ENCODE results near the gene CSPG4. TPM values are rescaled to one million over a fixed set of nuclear protein-coding genes. Genes with fewer than 3 reads are reported as not detected.
"Not testable (repeated sequence)": the region's sequence is repeated elsewhere in the genome, so short reads cannot be mapped to it uniquely, and the experiment has no call there.

Gene CSPG4
- polyA plus RNA-seq, 1 experiment, result 5.8 TPM

DNA sequence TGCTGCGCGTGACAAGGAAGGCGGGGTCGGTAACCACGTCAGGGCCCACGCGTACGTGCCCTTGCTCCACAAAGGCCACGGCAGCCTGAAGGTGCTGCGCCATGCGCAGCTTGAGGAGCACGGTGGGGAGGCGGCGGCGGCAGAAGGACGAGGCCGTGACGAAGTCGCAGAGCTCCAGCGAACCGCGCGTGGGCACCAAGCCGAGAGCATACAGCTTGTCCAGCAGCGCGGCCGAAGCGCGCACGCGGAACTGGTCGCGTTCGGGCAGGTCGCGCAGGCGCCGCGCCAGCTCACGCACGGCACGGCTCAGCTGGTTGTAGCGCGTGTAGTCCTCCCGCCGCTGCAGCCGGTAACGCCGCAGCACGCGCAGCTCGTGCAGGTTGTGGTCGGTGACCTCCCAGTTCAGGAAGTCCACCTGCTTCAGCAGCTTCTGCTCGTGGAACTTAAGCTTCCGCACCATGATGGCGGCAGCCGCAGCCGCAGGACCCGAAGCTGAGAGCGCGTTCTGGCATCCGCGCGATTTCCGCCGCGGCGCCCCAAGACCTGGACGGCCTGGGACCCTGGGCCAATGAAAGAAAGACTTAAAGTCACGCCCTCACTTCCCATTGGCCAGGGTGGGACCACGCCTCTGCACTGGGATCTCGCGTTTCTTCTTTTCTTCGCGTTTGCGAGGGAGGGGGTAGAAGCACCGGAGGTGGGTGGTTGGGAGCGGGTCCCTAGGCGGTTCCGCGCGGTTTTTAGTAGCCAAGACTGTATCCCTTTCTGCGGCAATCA is 72.8 kb downstream of the CSPG4 start, which contains the start of gene IMP3:
IMP3 (minus strand) TSS at position 516 of the 774 bp plus-strand sequence; CDS start at position 460, 56 bp downstream.
- CTCF ChIA-PET, result interaction anchor here (1.6 kb wide), 1 partner anchor 125 kb away, joined by 3 read pairs; no protein-coding TSS in a partner anchor
- Histone ChIP-seq H3K27me3 (ENCODE audit: control insufficient read depth, insufficient read depth, low read length) (no peaks in the 10 kb centered on the region), H3K4me3 (ENCODE audit: low read depth, low read length) (peak within 1 kb of the TSS; percentile 98), H3K9me3 (ENCODE audit: control insufficient read depth, insufficient read depth, low read length) (peaks cover 3% of the 10 kb centered on the region; the same call in 1 of the 2 replicates), H3K27ac (ENCODE audit: low read depth, low read length) (peak within 1 kb of the TSS; percentile 85)
- TF ChIP-seq, protein P1, sequence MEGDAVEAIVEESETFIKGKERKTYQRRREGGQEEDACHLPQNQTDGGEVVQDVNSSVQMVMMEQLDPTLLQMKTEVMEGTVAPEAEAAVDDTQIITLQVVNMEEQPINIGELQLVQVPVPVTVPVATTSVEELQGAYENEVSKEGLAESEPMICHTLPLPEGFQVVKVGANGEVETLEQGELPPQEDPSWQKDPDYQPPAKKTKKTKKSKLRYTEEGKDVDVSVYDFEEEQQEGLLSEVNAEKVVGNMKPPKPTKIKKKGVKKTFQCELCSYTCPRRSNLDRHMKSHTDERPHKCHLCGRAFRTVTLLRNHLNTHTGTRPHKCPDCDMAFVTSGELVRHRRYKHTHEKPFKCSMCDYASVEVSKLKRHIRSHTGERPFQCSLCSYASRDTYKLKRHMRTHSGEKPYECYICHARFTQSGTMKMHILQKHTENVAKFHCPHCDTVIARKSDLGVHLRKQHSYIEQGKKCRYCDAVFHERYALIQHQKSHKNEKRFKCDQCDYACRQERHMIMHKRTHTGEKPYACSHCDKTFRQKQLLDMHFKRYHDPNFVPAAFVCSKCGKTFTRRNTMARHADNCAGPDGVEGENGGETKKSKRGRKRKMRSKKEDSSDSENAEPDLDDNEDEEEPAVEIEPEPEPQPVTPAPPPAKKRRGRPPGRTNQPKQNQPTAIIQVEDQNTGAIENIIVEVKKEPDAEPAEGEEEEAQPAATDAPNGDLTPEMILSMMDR (IDR thresholded peaks at IDR 0.05; ENCODE audit: low read depth, low read length), result no peak
- POLR2A ChIA-PET, result interaction anchor here (0.8 to 3.5 kb wide), 10 partner anchors 14 to 203 kb away, joined by 3 to 26 read pairs (median 5); partner anchors contain the start of genes SIN3A, SNUPN and UBE2Q2
- peak; percentile 85 for DNase-seq (ENCODE audit: low read depth, low spot score)

DNA sequence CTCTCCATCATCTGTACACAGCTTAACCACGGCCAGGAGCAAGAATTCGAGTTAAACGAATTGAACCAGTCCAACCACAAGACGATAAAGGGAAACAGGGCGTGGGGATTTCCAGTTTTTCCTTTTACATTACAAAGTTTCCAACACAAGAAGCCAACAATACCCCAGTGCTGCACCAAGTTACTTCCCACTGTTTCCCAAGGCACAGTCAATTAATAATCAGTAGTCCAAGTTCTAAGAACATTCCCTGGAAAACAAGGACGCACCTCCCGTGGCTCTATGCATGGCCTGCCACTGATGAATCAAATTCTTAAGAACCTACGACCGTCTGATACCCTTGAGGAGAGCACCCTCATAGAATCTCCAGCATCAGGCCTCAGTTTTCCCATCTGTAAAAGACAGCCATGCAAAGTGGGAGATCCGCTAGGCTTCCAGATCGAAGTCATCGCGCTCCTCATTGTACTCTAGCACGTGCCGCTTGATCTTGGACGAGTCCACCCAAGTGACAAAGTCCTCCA is 73.4 kb downstream of the CSPG4 start:
- POLR2A ChIA-PET, result interaction anchor here (1.0 to 3.5 kb wide), 9 partner anchors 14 to 204 kb away, joined by 3 to 26 read pairs (median 5); partner anchors contain the start of genes SIN3A, SNUPN and UBE2Q2
- H3K27ac ChIP-seq (ENCODE audit: low read depth, low read length), result peak overlapping the region; percentile 68
- peak overlapping the region; percentile 98 for H3K4me3 ChIP-seq (ENCODE audit: low read depth, low read length)
- peaks cover 3% of the 10 kb centered on the region; the same call in 1 of the 2 replicates for H3K9me3 ChIP-seq (ENCODE audit: control insufficient read depth, insufficient read depth, low read length)
- CTCF ChIA-PET, result interaction anchor here (0.8 to 2.0 kb wide), 5 partner anchors 12 to 45 kb away, joined by 4 to 10 read pairs (median 5); no protein-coding TSS in a partner anchor
- DNase-seq (ENCODE audit: low read depth, low spot score), result no peak
- no peaks in the 10 kb centered on the region for H3K27me3 ChIP-seq (ENCODE audit: control insufficient read depth, insufficient read depth, low read length)
- TF ChIP-seq, protein P1 (IDR thresholded peaks at IDR 0.05; ENCODE audit: low read depth, low read length), result no peak

DNA sequence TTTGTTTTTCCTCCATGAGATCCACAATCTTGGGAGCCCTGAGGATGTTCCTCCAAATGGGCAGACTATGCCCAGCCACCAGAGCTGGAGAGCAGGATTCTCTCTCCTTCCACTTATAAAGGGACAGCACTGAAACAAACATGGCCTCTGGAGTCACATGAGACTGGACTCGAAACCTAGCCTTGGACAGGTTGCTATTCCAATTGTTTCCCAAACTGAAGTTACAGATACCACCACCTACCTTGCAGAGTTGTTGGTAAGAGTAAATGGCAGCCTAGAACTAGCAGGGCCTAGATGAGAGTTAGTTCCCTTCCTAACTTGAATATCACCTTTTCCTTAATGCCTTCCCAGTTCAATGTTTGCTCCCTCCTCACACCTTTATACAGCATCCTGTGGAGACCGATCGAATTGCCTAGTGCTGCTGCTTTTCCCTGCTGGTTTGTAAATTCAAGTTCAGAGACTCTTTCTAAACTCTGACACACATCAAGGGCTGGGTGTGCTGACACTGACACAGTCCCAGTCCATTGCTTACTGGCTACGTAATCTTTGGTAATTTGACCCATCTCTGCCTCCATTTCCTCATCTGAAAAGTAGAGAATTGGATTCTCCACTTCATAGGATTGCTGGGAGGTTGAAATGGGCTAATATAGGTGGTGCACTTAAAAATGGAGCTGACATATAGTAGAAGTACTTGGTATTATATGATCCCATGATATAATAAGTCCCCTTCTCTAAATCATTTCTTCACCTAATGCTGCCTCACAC is 75.2 kb downstream of the CSPG4 start:
- TF ChIP-seq, protein P1 (IDR thresholded peaks at IDR 0.05; ENCODE audit: low read depth, low read length), result no peak
- ChIA-PET POLR2A (interaction anchor here (1.1 to 3.5 kb wide), 4 partner anchors 10 to 36 kb away, joined by 4 to 28 read pairs (median 18); partner anchors contain the start of genes SNUPN and SNX33), CTCF (interaction anchor here (0.8 to 2.0 kb wide), 14 partner anchors 8 to 192 kb away, joined by 3 to 12 read pairs (median 4); partner anchors contain the start of genes SNUPN and SNX33)
- H3K9me3 ChIP-seq (ENCODE audit: control insufficient read depth, insufficient read depth, low read length), result peaks cover 3% of the 10 kb centered on the region; the same call in 1 of the 2 replicates
- H3K27ac ChIP-seq (ENCODE audit: low read depth, low read length), result no peak overlapping the region
- H3K27me3 ChIP-seq (ENCODE audit: control insufficient read depth, insufficient read depth, low read length), result no peaks in the 10 kb centered on the region
- peak overlapping the region; percentile 98 for H3K4me3 ChIP-seq (ENCODE audit: low read depth, low read length)
- DNase-seq (ENCODE audit: low read depth, low spot score), result no peak

DNA sequence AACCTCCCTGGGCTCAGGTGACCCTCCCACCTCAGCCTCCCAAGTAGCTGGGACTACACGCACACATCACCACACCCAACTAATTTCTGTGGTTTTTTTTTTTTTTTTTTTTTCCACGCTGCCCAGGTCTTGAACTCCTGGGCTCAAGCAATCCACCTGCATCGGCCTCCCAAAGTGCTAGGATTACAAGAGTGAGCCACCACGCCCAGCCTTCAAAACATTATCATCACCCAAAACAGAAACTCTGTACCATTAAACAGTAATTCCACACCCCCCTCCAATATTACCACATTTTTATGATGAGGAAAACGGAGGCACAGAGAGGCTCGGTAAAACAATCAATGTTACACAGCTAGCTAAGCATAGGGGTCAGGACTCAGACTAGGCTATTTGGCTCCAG is 76.6 kb downstream of the CSPG4 start:
- TF ChIP-seq, protein P1 (IDR thresholded peaks at IDR 0.05; ENCODE audit: low read depth, low read length), result no peak
- no peak for DNase-seq (ENCODE audit: low read depth, low spot score)
- Histone ChIP-seq H3K27me3 (ENCODE audit: control insufficient read depth, insufficient read depth, low read length) (no peaks in the 10 kb centered on the region), H3K9me3 (ENCODE audit: control insufficient read depth, insufficient read depth, low read length) (peaks cover 3% of the 10 kb centered on the region; the same call in 1 of the 2 replicates), H3K4me3 (ENCODE audit: low read depth, low read length) (no peak overlapping the region), H3K27ac (ENCODE audit: low read depth, low read length) (no peak overlapping the region)
- ChIA-PET CTCF (interaction anchor here (1.3 to 1.4 kb wide), 2 partner anchors 10 to 12 kb away, joined by 3 to 11 read pairs; partner anchors contain the start of genes SNUPN and SNX33), POLR2A (interaction anchor here (1.0 kb wide), 1 partner anchor 8 kb away, joined by 3 read pairs; no protein-coding TSS in a partner anchor)

DNA sequence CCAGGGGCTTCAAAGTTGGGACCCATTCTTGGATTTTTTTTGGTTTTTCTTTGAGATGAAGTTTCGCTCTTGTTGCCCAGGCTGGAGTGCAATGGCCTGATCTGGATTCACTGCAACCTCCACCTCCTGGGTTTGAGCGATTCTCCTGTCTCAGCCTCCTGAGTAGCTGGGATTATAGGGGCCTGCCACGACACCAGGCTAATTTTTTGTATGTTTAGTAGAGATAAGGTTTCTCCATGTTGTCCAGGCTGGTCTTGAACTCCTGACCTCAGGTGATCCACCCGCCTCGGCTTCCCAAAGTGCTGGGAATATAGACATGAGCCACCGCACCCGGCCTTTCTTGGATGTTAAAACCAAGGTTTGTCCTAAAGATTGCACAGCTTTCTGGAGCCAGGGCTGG is 78.7 kb downstream of the CSPG4 start:
- ChIA-PET POLR2A (interaction anchor here (0.7 kb wide), 1 partner anchor 1753 kb away, joined by 8 read pairs; no protein-coding TSS in a partner anchor), CTCF (interaction anchor here (0.7 kb wide), 1 partner anchor 17 kb away, joined by 3 read pairs; no protein-coding TSS in a partner anchor)
- H3K4me3 ChIP-seq (ENCODE audit: low read depth, low read length); H3K9me3 ChIP-seq (ENCODE audit: control insufficient read depth, insufficient read depth, low read length); H3K27ac ChIP-seq (ENCODE audit: low read depth, low read length); DNase-seq (ENCODE audit: low read depth, low spot score); H3K27me3 ChIP-seq (ENCODE audit: control insufficient read depth, insufficient read depth, low read length): not testable (repeated sequence)
